HG02798 (cell line): ENCODE results near the gene LY86.
"Not testable (repeated sequence)": the region's sequence is repeated elsewhere in the genome, so short reads cannot be mapped to it uniquely, and the experiment has no call there.

ENCODE experiments used
- ATAC-seq: cut with Tn5 transposase; IDR thresholded peaks from one replicate; pipeline ENCODE4 v1.9.1; 2021; ENCODE audit warnings: mild to moderate bottlenecking; ENCODE audit not compliant: unreplicated experiment, poor library complexity

The LY86 gene

DNA sequence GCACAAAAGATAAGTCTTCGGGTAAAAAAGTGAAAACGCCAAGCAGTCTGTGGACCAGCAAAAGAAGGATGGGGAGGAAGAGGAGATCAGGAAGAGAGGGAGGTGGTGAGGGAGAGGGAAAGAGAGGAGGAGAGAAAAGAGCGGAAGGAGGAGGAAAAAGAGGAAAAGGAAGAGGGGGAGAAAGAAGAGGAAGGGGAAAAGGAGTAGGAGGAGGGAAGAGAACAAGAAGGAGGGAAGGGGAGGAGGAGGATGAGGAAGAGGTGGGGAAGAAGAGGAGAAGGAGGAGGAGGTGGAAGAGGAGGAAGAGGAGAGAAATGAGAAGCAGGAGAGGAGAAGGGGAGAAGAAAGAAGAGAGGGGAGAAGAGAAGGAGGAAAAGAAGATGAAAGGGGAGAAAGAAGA lies 6.5 kb downstream of the LY86 start:
- no peak for ATAC-seq

DNA sequence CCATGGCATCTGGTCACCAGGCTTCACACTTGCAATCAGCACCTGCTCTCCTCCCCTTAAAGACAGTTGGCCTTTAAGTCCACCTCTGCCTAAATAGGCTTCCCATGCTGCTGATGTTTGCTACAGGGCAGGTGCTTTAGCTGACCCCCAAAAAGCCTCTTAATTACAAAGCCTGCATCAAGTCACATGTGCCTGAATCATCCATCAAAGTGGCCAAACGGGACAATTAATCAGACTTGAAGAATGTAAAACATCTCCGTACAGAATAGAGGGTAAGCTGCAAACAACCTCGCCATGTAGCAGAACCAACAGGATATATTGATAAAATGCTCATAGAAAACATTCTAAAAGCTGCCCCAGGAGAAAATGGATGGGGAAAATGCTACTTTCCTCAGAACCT lies 7.4 kb downstream of the LY86 start:
- ATAC-seq = no peak

- ATAC-seq = no peak
These were observed 8.2 kb downstream of the LY86 start for GRCh38 chr6:6596529-6597328.

DNA sequence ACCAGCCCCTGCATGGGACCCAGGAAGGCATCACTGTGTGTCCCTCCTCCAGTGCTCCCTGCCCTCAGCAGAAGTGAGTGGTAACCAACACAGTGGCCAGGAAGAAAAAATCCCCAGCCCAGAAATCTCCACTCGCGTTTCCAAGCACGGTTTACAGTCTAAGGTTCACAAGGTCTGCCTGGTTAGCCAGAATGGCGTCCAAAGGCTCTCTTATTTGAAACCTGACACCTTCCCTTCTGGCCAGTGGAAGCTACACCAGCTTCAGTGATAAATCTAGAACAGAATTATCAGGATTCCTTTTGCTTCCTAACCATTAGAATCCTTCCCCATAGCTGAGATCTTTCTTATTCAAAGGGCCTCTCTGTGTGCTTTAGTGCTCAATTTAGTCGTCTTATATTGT lies 9.2 kb downstream of the LY86 start:
- no peak for ATAC-seq

GRCh38 chr6:6599468-6599873 lies 11.0 kb downstream of the LY86 start:
- ATAC-seq = no peak

DNA sequence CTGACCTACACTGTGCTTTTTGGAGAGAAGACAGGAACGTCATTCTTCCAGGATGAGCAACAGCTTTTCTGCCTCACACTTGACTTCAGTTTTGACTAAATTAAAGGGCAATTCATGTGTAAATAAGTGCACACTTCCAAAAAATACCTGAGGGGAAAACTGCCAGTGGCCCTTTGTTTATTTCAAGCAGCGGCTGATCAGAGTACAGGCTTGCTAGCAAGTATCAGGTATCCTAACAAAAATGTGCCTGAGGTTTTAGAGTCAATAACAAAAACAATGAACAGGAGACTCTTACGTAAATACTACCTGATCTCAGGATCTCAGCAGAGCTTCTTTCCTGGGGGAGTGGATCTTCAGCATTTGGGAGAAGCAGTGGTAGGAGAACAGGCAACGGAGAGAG lies 12.4 kb downstream of the LY86 start:
- no peak for ATAC-seq

GRCh38 chr6:6602262-6602661 lies 13.7 kb downstream of the LY86 start:
- no peak for ATAC-seq

- no peak for ATAC-seq
These were observed 14.8 kb downstream of the LY86 start for GRCh38 chr6:6603317-6603716.

- no peak for ATAC-seq
These were observed 15.5 kb downstream of the LY86 start for GRCh38 chr6:6604015-6604414.

GRCh38 chr6:6604566-6604965 lies 16.0 kb downstream of the LY86 start:
- ATAC-seq = no peak

GRCh38 chr6:6605873-6606272 lies 17.4 kb downstream of the LY86 start:
- ATAC-seq = no peak

DNA sequence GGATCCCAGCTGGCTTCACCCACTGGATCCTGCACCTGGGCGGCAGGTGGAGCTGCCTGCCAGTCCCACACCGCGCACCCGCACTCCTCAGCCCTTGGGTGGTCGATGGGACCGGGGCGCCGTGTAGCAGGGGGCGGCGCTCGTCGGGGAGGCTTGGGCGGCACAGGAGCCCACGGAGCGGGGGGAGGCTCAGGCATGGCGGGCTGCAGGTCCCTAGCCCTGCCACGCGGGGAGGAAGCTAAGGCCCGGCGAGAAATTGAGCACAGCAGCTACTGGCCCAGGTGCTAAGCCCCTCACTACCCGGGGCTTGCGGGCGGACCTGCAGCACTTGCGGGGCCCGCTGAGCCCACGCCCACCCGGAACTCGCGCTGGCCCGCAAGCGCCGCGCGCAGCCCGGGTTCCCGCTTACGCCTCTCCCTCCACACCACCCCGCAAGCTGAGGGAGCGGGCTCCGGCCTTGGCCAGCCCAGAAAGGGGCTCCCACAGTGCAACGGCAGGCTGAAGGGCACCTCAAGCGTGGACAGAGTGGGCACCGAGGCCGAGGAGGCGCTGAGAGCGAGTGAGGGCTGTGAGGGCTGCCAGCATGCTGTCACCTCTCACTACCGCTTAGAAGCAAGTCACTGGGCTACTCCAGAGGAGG lies 18.0 kb downstream of the LY86 start:
- ATAC-seq = not testable (repeated sequence)

- no peak for ATAC-seq
These were observed 20.9 kb downstream of the LY86 start for GRCh38 chr6:6609450-6609849.

GRCh38 chr6:6610031-6610591 lies 21.6 kb downstream of the LY86 start:
- peak; percentile 82 for ATAC-seq

GRCh38 chr6:6611486-6611885 lies 23.0 kb downstream of the LY86 start:
- ATAC-seq = no peak

- no peak for ATAC-seq
These were observed 23.8 kb downstream of the LY86 start for GRCh38 chr6:6612308-6612707.

- ATAC-seq = not testable (repeated sequence)
These were observed 24.7 kb downstream of the LY86 start for GRCh38 chr6:6613103-6613718.

DNA sequence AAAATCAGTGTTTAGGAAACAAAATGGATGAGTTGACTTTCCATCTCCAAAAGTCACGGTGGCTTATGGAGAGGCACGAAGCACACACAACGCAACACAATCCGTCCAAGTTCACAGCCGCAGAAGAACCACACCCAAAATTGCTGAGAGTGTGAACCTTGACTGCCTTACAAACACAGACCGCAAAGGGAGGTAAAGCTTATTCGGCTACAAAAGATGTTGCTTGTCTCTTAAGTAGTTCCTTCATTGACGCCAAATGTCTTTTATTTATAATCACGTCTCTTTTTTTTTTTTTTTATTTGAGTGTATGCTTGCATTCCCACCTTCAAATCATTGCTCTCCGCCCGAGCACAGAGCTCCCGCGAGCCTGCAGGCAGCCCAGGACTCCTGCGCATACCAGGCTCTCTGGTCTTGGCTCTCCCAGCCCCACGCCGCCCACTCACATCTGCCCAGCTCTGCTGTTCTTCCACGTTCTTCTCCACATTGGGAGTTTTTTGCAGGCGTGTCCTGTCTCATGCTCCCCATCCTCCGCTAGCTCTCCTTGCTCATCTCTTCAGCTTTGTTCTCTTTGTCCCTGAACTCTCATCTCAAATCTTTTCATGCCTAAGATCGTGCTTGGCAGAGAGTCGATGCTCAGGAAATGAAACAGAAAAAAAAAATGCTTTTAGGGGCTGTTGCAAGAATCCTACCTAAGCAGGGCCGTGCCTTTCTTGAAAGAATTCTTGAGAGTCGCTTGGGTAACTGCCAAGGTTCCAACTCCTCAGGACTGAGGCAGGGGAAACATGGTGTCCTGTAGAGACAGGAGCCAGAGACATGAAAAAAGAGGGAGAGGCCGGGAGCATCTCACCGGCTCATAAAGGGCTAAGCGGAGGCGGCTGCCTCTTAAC lies 25.8 kb downstream of the LY86 start:
- no peak for ATAC-seq

GRCh38 chr6:6614983-6615349 lies 26.4 kb downstream of the LY86 start:
- ATAC-seq = no peak

GRCh38 chr6:6616656-6617055 lies 28.1 kb downstream of the LY86 start:
- ATAC-seq = no peak
